GM21825 (cell line): ENCODE data around the gene CA9.
A peak's percentile ranks its signal among the peaks of the same experiment; 100 is the strongest.

Experiments
- ATAC-seq: cut with Tn5 transposase; IDR thresholded peaks from one replicate; pipeline ENCODE4 v1.9.1; 2021; ENCODE audit warnings: mild to moderate bottlenecking, moderate library complexity; ENCODE audit not compliant: unreplicated experiment

Gene CA9

DNA sequence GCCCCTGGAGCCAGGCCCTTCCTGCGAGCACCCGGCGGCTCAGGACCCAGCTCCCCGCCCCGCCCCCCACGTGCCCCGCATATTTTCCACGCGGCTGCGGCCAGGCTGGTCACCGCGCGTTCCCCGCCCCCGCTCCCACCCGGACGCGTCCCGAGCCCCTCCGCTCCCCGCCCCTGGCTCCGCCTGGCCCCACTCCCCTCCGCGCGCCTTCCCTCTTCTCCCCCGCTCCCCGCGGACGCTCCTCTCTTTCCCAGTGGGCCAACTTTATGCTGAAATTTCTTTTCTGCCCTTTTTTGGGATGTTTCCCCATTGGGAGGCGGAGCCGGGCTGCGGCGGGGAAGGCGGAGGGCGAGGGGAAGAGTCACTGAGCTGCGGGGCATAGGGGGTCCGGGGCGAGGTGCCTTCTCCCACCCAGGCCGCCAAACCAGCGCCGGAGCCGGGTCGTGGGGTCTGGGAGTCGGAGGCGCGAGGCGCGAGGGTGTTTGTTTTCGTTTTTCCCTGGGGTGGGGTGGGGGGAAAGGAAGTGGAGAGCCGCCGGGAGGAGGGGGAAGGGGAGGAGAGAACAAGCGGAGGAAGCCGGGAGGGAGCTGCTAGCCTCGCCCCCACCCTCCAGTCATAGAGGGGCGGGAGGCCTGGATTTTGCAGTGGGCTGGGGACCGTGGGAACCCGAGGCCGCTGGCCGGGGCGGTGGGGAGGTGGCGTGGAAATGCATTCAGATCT lies 17.0 kb downstream of the CA9 start:
- no peak for ATAC-seq

GRCh38 chr9:35691334-35691650 lies 17.6 kb downstream of the CA9 start:
- no peak for ATAC-seq

GRCh38 chr9:35691757-35692301 lies 18.1 kb downstream of the CA9 start:
- no peak for ATAC-seq

DNA sequence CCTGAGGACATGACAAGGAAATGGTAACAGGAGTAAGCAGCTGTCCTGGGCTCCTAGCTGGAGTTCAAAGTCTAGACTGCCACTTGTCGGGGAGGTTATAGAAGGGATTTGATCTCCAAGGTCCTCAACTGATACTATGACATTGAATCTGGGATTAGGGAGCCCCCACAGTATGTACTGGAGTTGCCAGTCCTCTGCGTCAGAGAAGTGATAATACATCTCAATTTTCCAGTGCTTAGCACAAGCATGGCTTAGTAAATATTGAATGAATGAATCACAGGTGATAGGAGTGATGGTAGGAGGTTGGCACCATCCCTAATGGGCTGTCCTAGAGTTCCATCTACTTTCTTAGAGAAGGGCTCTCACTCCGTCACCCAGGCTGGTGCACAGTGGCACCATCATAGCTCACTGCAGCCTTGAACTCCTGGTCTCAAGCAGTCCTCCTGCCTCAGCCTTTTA lies 22.2 kb downstream of the CA9 start:
- no peak for ATAC-seq

GRCh38 chr9:35696520-35697215 lies 22.9 kb downstream of the CA9 start:
- ATAC-seq = peak; percentile 82

GRCh38 chr9:35697486-35697885 lies 23.8 kb downstream of the CA9 start:
- ATAC-seq = no peak

GRCh38 chr9:35698231-35698630 lies 24.5 kb downstream of the CA9 start:
- no peak for ATAC-seq

DNA sequence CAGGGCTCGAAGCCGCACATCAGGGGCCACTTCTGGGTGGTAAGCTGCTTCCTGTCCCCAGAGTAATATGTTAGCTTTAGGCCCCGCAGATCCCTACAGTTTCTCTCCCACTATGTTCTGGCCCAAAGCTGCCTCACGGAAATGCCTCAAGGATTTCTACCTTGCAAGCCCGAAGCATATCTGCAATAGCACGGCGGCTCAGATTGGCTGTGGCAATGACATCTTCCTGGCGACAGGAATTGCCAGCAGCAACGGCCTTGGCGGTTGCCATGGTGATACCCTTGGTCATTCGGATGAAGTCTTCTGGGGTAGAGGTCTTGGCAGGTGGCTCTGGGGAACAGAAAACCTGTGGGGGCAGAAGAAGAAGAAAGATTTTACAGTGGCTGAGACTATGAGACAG lies 26.3 kb downstream of the CA9 start:
- no peak for ATAC-seq

GRCh38 chr9:35700942-35701341 lies 27.2 kb downstream of the CA9 start:
- ATAC-seq = no peak

GRCh38 chr9:35702696-35703095 lies 29.0 kb downstream of the CA9 start:
- ATAC-seq = no peak

- ATAC-seq = no peak
These were observed 30.4 kb downstream of the CA9 start for GRCh38 chr9:35703906-35704672.

DNA sequence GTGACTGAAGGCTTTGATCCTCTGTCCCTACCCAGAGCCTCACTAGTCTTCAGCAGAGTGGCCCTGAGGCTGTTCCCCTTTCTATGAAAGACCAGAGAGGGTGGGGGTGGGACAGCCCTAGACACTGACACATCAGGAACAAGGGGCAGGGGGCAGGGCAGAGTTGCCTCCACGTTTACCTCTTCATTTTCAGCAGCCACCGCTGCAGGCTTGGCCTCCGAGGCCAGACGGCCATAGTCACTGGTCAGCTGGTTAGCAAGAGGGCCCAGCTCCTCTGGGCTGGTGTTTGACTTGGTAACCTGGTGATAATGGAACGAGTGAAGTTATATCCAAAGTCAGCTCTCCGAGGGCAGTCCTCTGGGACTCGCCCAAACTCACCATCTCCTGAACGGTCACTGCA lies 31.6 kb downstream of the CA9 start:
- ATAC-seq = no peak

- ATAC-seq = no peak
These were observed 32.2 kb downstream of the CA9 start for GRCh38 chr9:35705836-35706430.

DNA sequence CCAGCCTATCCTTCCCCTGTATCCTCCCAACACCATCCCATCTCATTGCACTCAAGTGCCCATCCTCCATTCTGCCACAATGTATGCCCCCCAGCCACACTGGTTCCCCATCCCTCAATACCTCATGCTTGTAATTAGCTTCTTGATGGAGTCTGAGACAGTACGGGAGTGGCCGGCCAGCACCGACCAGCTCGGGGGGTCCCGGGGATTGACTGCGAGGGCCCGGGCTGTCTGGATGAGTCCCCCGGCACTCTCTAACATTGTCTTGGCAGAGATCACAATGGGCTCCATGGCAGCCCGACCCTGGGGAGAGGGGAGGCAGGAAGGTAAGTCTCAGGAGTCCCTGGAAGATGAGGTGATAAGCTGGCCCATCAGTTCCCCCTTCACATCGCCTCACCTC lies 33.2 kb downstream of the CA9 start:
- no peak for ATAC-seq

DNA sequence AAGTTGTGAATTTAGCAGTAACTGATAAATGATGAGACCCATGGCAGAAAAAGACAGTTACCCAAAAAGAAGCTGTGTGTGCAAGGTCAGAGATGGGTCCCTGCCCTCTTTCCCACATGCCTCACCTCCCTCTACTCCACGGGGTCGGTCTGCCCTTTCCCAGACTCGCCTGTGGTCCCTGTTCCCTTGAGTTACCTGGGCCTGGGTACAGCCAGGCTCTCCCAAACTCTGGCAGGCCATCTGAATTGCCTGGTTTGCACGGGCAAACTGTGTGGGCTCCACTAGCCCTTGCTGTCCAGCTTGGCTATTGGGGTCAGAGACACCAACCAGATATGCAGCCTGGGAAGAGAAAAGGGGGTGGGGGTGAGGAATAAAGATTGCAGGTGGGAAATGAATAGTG lies 34.4 kb downstream of the CA9 start:
- no peak for ATAC-seq

DNA sequence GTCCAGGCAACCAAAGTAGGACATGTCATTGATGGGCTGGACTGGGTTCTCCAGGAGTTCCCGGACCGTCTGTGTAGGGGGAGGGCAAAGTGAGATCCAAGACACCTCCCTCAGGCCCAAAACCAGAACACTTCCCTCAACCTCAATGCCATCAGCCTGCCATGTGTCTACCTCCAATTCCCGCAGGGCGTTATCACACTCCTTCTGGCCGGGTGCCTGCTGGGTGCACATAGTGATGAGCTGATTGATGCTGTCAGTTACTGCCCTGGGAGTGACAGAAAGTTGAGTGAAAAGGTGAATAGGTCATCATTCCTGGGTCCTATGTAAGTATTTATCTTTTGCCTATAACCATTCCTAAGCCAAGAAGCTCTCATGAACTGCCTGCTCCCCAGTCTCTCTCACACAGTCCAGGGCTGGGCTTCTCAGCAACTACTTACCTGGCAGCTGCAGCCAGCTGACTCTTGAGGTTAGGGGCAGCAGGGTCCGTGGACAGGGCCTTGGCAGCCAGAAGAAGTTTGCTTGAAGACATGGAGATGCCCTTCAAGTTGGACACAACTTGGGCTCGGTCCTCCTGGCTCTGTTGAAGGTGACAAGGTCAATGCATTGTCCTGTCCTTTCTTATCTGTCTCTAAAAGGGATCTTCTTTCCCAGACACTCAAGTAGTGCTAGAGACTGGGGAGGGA lies 37.2 kb downstream of the CA9 start:
- ATAC-seq = no peak

DNA sequence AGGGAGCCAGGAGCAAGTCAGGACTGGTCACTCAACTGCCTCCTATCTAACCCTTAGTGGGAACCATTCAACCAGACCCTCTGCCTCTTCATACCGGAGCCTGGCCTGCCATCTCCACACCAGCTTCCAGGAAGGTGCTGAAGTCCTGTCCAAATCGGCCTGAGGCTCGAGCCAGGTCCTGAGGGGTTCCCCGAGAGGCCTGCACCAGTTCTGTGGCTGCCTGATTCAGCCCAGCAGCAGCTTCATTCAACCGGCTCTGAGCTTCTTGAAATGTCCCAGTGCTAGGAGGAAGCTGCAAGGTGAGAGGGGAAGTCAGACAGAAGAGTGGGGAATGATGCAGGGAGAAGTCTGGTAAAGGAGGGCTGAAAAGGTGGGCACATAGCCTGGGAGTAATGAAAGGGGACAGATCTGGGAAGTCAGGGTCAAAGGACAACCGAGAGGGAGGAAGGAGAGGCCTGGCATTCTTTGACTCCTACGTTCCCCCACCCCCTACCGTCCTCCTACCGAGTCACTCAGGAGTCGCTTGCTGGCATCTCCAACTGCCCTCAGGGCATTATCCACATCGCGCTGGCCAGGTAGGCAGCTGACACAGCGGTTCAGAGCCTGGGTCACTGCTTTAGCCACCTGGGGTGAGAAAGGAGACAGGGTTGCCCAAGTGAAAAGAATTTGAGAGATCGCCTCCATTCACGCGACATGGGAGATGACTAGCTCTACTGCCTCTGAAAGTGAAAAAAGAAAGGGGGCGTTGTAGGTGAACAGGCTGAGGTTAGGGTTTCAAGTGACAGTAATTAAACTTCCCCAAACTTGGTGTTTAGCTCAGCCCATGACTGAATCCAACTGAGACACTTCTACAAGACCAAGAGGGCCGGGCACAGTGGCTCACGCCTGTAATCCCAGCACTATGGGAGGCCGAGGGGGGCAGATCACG lies 38.0 kb downstream of the CA9 start:
- no peak for ATAC-seq

DNA sequence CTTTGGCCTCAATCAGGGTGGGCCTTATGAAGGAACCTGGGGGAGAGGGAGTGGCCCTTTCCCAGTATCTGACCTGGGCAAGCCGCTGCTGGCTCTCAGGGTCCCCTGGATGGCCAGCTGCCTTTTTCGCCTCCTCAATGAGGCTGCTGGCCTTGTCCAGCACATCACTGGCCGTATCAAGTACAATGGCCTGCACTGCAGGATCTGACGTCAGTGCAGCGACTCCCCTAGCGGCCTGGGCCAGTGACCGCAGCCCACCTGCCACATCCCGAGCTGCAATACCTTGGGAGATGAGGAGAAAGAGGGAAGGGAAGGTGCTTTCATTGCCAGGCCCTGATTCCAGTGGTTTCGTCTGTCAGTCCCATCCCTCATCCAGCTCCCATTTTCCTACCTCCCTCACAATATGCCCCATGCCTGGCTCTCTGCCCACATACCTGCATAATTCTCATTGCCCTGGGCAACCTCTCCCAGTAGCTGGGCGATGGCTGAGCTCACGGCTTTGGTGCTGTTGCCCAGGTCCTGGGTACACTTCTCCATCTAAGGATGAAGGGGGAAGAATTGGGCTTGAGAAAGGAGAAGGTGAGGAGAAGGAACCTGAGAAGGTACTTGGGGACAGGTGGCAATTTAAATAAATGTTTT lies 39.2 kb downstream of the CA9 start:
- ATAC-seq = no peak

- no peak for ATAC-seq
These were observed 39.9 kb downstream of the CA9 start for GRCh38 chr9:35713578-35713977.
